ENCODE measurements around the gene GAB2. TPM values are rescaled to one million over a fixed set of nuclear protein-coding genes. Genes with fewer than 3 reads are reported as not detected.

Gene GAB2
- total RNA-seq, 1 experiment from 2014 or later, result 10.0 TPM

DNA sequence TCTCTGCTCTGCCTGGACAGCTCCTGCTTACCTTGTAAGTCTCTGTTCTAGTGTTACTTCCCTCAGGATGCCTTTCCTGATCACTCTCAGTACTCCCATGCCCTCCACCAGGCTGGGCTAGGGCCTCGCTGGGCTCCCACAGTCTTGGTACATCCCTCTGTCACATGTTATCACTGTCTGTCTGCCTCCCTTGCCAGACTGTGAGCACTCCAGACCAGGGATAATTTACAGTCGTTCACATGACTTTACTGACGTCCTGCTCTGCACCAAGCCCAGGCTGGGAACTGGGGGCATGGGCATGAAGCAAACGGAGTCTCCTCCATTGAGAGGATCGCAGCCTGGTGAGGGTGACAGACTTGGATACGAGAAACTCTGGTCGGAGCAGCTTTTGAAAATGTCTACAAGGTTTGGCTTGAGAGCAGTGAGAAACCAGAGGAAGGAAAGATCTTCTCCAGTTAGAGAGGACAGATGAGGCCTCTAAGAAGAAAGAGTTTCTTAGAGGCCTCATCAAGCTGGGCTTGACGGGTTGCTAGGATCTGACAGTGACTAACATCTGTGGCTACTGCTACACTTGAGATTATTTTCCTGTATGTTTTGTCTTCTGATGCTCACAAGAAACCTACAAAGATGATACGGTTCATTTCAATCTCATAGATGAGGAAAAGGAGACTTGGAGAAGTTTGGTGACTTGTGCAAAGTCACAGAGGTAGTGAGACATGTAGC lies 216.4 kb downstream of the GAB2 start:
- DNase-seq (ENCODE audit: low read depth, low spot score), result no peak
- POLR2A ChIA-PET, result no interaction called here
- no TSS peak for BruUV-seq (replicated peaks)
- TF ChIP-seq POLR2AphosphoS5 (IDR thresholded peaks at IDR 0.05; ENCODE audit: low read depth, low read length) (no peak), SIN3A (IDR thresholded peaks at IDR 0.05; ENCODE audit: borderline replicate concordance, insufficient read depth, low read depth, low read length) (no peak), REST (IDR thresholded peaks at IDR 0.05; ENCODE audit: insufficient read depth in 1 of 2, low read depth in 2 of 2, low read length in 1 of 2) (no peak), TCF7L2 (IDR thresholded peaks at IDR 0.05; ENCODE audit: low read depth, low read length) (no peak)
- TF ChIP-seq, protein P1, sequence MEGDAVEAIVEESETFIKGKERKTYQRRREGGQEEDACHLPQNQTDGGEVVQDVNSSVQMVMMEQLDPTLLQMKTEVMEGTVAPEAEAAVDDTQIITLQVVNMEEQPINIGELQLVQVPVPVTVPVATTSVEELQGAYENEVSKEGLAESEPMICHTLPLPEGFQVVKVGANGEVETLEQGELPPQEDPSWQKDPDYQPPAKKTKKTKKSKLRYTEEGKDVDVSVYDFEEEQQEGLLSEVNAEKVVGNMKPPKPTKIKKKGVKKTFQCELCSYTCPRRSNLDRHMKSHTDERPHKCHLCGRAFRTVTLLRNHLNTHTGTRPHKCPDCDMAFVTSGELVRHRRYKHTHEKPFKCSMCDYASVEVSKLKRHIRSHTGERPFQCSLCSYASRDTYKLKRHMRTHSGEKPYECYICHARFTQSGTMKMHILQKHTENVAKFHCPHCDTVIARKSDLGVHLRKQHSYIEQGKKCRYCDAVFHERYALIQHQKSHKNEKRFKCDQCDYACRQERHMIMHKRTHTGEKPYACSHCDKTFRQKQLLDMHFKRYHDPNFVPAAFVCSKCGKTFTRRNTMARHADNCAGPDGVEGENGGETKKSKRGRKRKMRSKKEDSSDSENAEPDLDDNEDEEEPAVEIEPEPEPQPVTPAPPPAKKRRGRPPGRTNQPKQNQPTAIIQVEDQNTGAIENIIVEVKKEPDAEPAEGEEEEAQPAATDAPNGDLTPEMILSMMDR (IDR thresholded peaks at IDR 0.05), result no peak
- in situ Hi-C loops (cut with HindIII; ENCODE audit: low pct_unique_long_range_greater_than_20kb, low sequenced_read_pairs), result no loop called here
- intact Hi-C loops (cut with micrococcal nuclease; ENCODE audit: unreplicated experiment), result no loop called here
- H3K9me3 ChIP-seq (ENCODE audit: control insufficient read depth, insufficient read depth, low read depth, low read length), result no peaks in the 10 kb centered on the region
- no peaks in the 10 kb centered on the region for H3K36me3 ChIP-seq (ENCODE audit: control insufficient read depth, insufficient read depth, low read length)
- no peak for ATAC-seq
- no peaks in the 10 kb centered on the region for H3K27me3 ChIP-seq (ENCODE audit: control insufficient read depth, insufficient read depth, low read length)
- CTCF ChIA-PET, result no interaction called here
- no peak overlapping the region for H3K27ac ChIP-seq (ENCODE audit: low read length)
- no peaks in the 10 kb centered on the region for H3K4me1 ChIP-seq (ENCODE audit: control insufficient read depth, insufficient read depth, low read length)
- H3K4me3 ChIP-seq (ENCODE audit: low read depth in 2 of 2, low read length in 2 of 2), result no peak overlapping the region

DNA sequence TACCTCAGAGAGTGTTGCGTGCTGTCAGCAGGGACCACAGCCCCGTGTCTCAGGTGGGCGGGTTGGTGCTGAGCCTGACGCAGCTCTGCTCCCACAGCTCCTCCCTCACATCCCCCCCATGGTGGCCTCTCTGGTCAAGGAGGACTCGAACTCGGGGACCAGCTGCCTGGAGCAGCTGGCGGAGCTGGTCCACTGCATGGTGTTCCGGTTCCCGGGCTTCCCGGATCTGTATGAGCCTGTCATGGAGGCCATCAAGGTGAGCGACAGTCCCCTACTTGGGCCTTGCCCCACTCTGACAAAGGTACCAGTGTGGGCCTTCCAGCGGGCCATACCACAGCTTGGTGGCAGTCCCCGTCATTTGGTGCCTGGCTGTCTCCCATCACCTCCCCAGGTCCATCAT lies 217.1 kb downstream of the GAB2 start:
- no peaks in the 10 kb centered on the region for H3K36me3 ChIP-seq (ENCODE audit: control insufficient read depth, insufficient read depth, low read length)
- CTCF ChIA-PET, result no interaction called here
- intact Hi-C loops (cut with micrococcal nuclease; ENCODE audit: unreplicated experiment), result no loop called here

More for the DNA sequence above, 217.1 kb downstream of the GAB2 start:
- BruUV-seq (replicated peaks), result no TSS peak
- H3K4me3 ChIP-seq (ENCODE audit: low read depth in 2 of 2, low read length in 2 of 2), result no peak overlapping the region
- in situ Hi-C loops (cut with HindIII; ENCODE audit: low pct_unique_long_range_greater_than_20kb, low sequenced_read_pairs), result no loop called here
- no peak for ATAC-seq
- POLR2A ChIA-PET, result no interaction called here
- H3K27me3 ChIP-seq (ENCODE audit: control insufficient read depth, insufficient read depth, low read length), result no peaks in the 10 kb centered on the region
- no peak for DNase-seq (ENCODE audit: low read depth, low spot score)
- TF ChIP-seq REST (IDR thresholded peaks at IDR 0.05; ENCODE audit: insufficient read depth in 1 of 2, low read depth in 2 of 2, low read length in 1 of 2) (no peak), SIN3A (IDR thresholded peaks at IDR 0.05; ENCODE audit: borderline replicate concordance, insufficient read depth, low read depth, low read length) (no peak), POLR2AphosphoS5 (IDR thresholded peaks at IDR 0.05; ENCODE audit: low read depth, low read length) (no peak), TCF7L2 (IDR thresholded peaks at IDR 0.05; ENCODE audit: low read depth, low read length) (no peak)
- TF ChIP-seq, protein P1 (IDR thresholded peaks at IDR 0.05), result no peak
- H3K4me1 ChIP-seq (ENCODE audit: control insufficient read depth, insufficient read depth, low read length), result no peaks in the 10 kb centered on the region
- no peaks in the 10 kb centered on the region for H3K9me3 ChIP-seq (ENCODE audit: control insufficient read depth, insufficient read depth, low read depth, low read length)
- no peak overlapping the region for H3K27ac ChIP-seq (ENCODE audit: low read length)
